Activated CD8-positive, alpha-beta T cell treated with anti-CD3 and anti-CD28 coated beads for 36 hours (primary cell): ENCODE results near the gene BTBD18. TPM values are rescaled to one million over a fixed set of nuclear protein-coding genes. Genes with fewer than 3 reads are reported as not detected.

Experiments
- ATAC-seq: fragments of 200-7000 bp; cut with Tn5 transposase; one replicate; pipeline ENCODE4 v1.10.0; 2021; ENCODE audit warnings: mild to moderate bottlenecking, moderate library complexity
- CTCF ChIA-PET: fragments of 350-600 bp; sonication (Branson Sonifier 250); formaldehyde crosslinking; loops from one replicate; lab custom pipeline; 2021; ENCODE audit warnings: antibody characterized with exemption; lab: Charles Lee
- POLR2A ChIA-PET: fragments of 350-600 bp; sonication (Branson Sonifier 250); formaldehyde crosslinking; loops from one replicate; lab custom pipeline; 2021; ENCODE audit warnings: antibody characterized with exemption; lab: Charles Lee
- DNase-seq: peaks from one replicate; pipeline ENCODE4 v3.0.0-alpha.2; 2020
- H3K27ac Mint-ChIP-seq: one replicate; pipeline ENCODE4 v1.8.0; 2021; ENCODE audit warnings: mild to moderate bottlenecking, mixed read lengths
- H3K27me3 Mint-ChIP-seq: one replicate; pipeline ENCODE4 v1.8.0; 2021; ENCODE audit warnings: mixed read lengths
- H3K36me3 Mint-ChIP-seq: one replicate; pipeline ENCODE4 v1.8.0; 2021; ENCODE audit warnings: low read depth, mixed read lengths
- H3K4me1 Mint-ChIP-seq: one replicate; pipeline ENCODE4 v1.8.0; 2021; ENCODE audit warnings: low read depth, mixed read lengths
- H3K4me3 Mint-ChIP-seq: one replicate; pipeline ENCODE4 v1.8.0; 2021; ENCODE audit warnings: mild to moderate bottlenecking, moderate library complexity, mixed read lengths
- H3K9me3 Mint-ChIP-seq: one replicate; pipeline ENCODE4 v1.8.0; 2021; ENCODE audit warnings: mixed read lengths
- intact Hi-C: fragments of 100-400 bp; cut with micrococcal nuclease; formaldehyde crosslinking; loops from one replicate; pipeline ENCODE4 v1.10.0; 2022
- total RNA-seq, 2 experiments: library from RNA; stranded (reverse); gene quantifications; one replicate each; pipeline ENCODE4 v1.2.3, GENCODE V29; 2021
- TF ChIP-seq, protein P1 (sequence below): fragments of 200-600 bp; IDR thresholded peaks from one replicate; pipeline ENCODE4 v1.8.0; 2022; ENCODE audit warnings: antibody characterized with exemption, mild to moderate bottlenecking

Gene BTBD18
- total RNA-seq, 2 experiments from 2014 or later, result not detected

GRCh38 chr11:57776031-57776521, 24.5 kb upstream of the BTBD18 start:
- ATAC-seq, result no peak
- POLR2A ChIA-PET, result no interaction called here
- Mint-ChIP-seq H3K27me3 (no peaks in the 10 kb centered on the region), H3K9me3 (no peaks in the 10 kb centered on the region), H3K27ac (no peak overlapping the region), H3K4me1 (peaks cover 12% of the 10 kb centered on the region), H3K36me3 (no peaks in the 10 kb centered on the region), H3K4me3 (no peak overlapping the region)
- intact Hi-C loops, result no loop called here
- TF ChIP-seq, protein P1, sequence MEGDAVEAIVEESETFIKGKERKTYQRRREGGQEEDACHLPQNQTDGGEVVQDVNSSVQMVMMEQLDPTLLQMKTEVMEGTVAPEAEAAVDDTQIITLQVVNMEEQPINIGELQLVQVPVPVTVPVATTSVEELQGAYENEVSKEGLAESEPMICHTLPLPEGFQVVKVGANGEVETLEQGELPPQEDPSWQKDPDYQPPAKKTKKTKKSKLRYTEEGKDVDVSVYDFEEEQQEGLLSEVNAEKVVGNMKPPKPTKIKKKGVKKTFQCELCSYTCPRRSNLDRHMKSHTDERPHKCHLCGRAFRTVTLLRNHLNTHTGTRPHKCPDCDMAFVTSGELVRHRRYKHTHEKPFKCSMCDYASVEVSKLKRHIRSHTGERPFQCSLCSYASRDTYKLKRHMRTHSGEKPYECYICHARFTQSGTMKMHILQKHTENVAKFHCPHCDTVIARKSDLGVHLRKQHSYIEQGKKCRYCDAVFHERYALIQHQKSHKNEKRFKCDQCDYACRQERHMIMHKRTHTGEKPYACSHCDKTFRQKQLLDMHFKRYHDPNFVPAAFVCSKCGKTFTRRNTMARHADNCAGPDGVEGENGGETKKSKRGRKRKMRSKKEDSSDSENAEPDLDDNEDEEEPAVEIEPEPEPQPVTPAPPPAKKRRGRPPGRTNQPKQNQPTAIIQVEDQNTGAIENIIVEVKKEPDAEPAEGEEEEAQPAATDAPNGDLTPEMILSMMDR, result no peak
- CTCF ChIA-PET, result interaction anchor here (1.5 to 8.2 kb wide), 2 partner anchors 12 to 25 kb away, joined by 6 to 43 read pairs; no protein-coding TSS in a partner anchor
- no peak for DNase-seq

- CTCF ChIA-PET, result interaction anchor here (0.7 to 8.2 kb wide), 3 partner anchors 11 to 28 kb away, joined by 3 to 43 read pairs (median 6); no protein-coding TSS in a partner anchor
- no peak for DNase-seq
- TF ChIP-seq, protein P1, result no peak
- Mint-ChIP-seq H3K27me3 (no peaks in the 10 kb centered on the region), H3K27ac (no peak overlapping the region), H3K4me1 (peaks cover 9% of the 10 kb centered on the region), H3K36me3 (no peaks in the 10 kb centered on the region), H3K9me3 (no peaks in the 10 kb centered on the region), H3K4me3 (no peak overlapping the region)
- intact Hi-C loops, result no loop called here
- POLR2A ChIA-PET, result no interaction called here
- no peak for ATAC-seq
Observed at GRCh38 chr11:57775491-57775890, 23.9 kb upstream of the BTBD18 start.

DNA sequence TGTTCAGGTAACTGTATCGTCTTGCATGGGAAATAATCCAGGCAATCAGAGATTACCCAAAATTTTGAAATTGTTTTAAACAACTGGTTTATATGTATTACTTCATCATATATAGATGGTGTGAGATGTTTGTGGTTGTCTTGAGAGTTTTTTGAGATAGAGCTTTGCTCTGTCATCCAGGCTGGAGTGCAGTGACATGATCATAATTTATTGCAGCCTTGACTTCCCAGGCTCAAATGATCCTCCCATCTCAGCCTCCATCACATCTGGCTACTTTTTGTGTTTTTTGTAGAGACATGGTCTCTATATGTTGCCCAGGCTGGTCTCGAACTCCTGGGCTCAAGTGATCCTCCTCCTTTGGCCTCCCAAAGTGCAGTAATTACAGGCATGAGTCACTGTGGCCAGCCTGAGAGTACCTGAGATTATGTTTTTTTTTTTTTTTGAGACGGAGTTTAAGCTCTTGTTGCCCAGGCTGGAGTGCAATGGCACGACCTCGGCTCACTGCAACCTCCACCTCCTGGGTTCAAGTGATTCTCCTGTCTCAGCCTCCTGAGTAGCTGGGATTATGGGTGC, 21.5 kb upstream of the BTBD18 start:
- H3K27ac Mint-ChIP-seq, result no peak overlapping the region
- H3K9me3 Mint-ChIP-seq, result no peaks in the 10 kb centered on the region
- TF ChIP-seq, protein P1, result no peak
- H3K36me3 Mint-ChIP-seq, result no peaks in the 10 kb centered on the region
- POLR2A ChIA-PET, result no interaction called here
- CTCF ChIA-PET, result no interaction called here
- H3K27me3 Mint-ChIP-seq, result no peaks in the 10 kb centered on the region
- intact Hi-C loops, result no loop called here
- DNase-seq (no peak), ATAC-seq (no peak)
- H3K4me1 Mint-ChIP-seq, result no peaks in the 10 kb centered on the region
- H3K4me3 Mint-ChIP-seq, result no peak overlapping the region

GRCh38 chr11:57772562-57772961, 20.9 kb upstream of the BTBD18 start:
- Mint-ChIP-seq H3K9me3 (no peaks in the 10 kb centered on the region), H3K4me1 (no peaks in the 10 kb centered on the region), H3K36me3 (no peaks in the 10 kb centered on the region), H3K27ac (no peak overlapping the region), H3K27me3 (no peaks in the 10 kb centered on the region), H3K4me3 (no peak overlapping the region)
- TF ChIP-seq, protein P1, result no peak
- ATAC-seq, result no peak
- ChIA-PET POLR2A (no interaction called here), CTCF (interaction anchor here (1.2 kb wide), 1 partner anchor 28 kb away, joined by 6 read pairs; no protein-coding TSS in a partner anchor)
- intact Hi-C loops, result no loop called here
- DNase-seq, result no peak

DNA sequence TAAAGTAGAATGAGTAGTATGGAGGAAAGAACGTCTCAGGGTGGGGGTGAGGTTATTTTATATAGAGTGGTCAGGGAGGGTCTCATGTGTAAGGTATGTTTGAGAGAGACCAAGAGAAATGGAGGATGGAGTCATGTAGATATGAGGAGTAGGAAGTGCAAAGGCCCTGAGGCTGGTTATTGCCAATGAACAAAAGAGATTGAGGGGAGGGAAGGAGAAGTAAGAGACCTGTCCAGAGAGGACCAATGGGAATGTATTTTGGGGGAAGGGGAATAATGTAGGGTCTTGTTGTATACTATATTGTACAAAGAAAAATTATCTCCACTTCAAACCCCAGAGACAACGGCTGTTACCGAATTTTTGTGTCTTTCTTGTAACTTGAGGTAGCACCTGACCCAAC, 19.7 kb upstream of the BTBD18 start:
- CTCF ChIA-PET, result interaction anchor here (0.8 to 1.2 kb wide), 3 partner anchors 15 to 40 kb away, joined by 3 to 6 read pairs (median 3); no protein-coding TSS in a partner anchor
- DNase-seq, result no peak

More for the DNA sequence above, 19.7 kb upstream of the BTBD18 start:
- no peak for ATAC-seq
- H3K27me3 Mint-ChIP-seq, result no peaks in the 10 kb centered on the region
- H3K9me3 Mint-ChIP-seq, result no peaks in the 10 kb centered on the region
- TF ChIP-seq, protein P1, result no peak
- no peaks in the 10 kb centered on the region for H3K4me1 Mint-ChIP-seq
- intact Hi-C loops, result no loop called here
- H3K36me3 Mint-ChIP-seq, result no peaks in the 10 kb centered on the region
- no peak overlapping the region for H3K4me3 Mint-ChIP-seq
- POLR2A ChIA-PET, result no interaction called here
- no peak overlapping the region for H3K27ac Mint-ChIP-seq
